Ecto neural progenitor cell (in vitro differentiated cells): ENCODE measurements around the gene CYSTM1.
A peak's percentile ranks its signal among the peaks of the same experiment; 100 is the strongest.
"Not testable (repeated sequence)": the region's sequence is repeated elsewhere in the genome, so short reads cannot be mapped to it uniquely, and the experiment has no call there.

Experiments used
- DNase-seq: peaks from one replicate; pipeline ENCODE4 v3.0.0-alpha.2; 2018; ENCODE audit warnings: low spot score

Gene CYSTM1

DNA sequence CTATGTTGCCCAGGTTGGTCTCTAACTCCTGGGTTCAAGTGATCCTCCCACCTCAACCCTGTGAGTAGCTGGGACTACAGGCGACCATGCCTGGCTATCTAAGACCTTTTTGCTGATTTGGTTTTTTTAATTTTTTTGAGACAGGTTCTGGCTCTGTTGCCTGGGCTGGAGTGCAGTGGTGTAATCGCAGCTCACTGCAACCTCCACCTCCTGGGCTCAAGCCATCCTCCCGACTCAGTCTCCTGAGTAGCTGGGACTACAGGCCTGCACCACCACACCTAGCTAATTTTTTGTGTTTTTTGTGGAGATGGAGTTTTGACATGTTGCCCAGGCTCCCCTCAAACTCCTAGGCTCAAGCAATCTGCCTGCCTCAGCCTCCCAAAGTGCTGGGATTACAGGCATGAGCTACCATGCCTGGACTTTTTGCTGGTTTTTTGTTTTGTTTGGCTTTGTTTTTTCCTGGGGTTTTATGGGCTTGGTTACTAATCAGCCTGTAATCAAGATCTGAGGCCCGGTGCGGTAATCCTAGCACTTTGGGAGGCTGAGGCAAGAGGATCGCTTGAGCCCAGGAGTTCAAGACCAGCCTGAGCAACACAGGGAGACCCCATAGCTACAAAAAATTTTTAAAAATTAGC lies 3.6 kb downstream of the CYSTM1 start:
- no peak for DNase-seq

DNA sequence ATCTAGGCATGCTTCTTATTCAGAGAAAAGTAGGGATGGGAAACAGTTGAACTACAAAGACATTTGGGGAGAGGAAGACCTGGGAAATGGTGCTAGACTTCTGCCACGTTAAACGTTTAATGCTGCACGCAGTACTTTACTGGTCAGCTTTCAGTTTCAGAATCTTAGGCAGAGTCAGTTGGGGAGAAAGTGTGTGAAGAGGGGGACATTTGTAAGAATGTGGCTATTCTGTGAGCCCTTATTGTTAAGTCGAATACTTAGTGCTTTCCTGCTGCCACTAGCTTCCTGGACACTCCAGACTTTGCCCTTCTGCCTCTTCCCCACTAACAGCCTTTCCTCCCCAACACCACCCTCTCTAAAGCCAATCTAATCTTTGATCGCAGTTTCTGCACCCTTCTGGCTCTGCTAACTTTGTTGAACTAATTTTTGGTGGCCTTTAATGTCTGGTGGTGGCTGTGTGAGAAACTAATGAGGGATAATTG lies 6.1 kb downstream of the CYSTM1 start:
- DNase-seq, result no peak

DNA sequence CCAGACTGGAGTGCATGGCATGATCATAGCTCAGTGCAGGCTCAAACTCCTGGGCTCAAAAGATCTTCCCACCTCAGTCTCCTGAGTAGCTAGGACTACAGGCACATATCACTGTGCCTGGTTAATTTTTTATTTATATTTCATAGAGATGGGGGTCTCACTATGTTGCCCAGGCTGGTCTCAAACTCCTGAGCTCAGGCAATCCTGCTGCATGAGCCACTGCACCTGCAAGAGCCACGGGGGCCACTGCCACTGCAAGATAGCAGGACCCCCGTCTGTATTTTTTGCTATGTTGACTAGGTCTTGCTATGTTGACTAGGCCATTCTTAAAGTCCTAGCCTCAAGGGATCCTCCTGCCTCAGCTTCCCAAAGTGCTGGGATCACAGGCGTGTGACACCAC lies 6.5 kb downstream of the CYSTM1 start:
- no peak for DNase-seq

DNA sequence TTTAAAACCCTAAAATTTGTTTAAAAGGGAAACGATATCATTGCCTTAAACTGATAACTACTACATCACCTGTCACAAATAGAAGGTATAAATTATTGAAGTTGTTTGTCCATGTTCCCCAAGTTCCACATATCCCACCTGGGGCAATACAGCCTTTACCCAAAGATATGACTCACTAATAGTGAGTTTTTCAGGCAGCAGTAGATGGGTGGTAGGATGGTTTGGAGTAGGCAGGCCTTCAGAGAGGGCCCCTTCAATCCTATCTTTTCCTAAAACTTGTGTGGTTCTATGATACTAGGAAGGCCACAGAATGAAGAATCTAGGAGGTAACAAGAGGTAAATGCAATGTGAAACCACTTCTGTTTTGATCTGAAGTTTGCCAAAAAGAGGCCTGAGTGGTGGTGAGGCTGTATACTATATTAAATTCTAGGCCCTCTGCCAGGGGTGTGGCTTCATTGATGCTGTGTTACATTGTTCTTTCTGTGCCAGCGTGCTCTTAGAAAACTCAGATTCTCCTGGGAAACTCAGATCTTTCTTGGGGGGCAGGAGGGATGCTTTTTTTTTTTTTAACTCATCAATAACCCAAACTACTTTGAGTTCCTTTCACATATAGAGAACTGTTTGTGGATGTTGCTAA lies 7.2 kb downstream of the CYSTM1 start:
- DNase-seq, result no peak

GRCh38 chr5:140182803-140183367 lies 7.9 kb downstream of the CYSTM1 start:
- peak; percentile 55 for DNase-seq

GRCh38 chr5:140185409-140185808 lies 10.4 kb downstream of the CYSTM1 start:
- no peak for DNase-seq

GRCh38 chr5:140186267-140186671 lies 11.3 kb downstream of the CYSTM1 start:
- DNase-seq, result no peak

- no peak for DNase-seq
Observed at GRCh38 chr5:140189253-140189652, 14.3 kb downstream of the CYSTM1 start.

GRCh38 chr5:140189977-140190871 lies 15.2 kb downstream of the CYSTM1 start:
- DNase-seq, result no peak

DNA sequence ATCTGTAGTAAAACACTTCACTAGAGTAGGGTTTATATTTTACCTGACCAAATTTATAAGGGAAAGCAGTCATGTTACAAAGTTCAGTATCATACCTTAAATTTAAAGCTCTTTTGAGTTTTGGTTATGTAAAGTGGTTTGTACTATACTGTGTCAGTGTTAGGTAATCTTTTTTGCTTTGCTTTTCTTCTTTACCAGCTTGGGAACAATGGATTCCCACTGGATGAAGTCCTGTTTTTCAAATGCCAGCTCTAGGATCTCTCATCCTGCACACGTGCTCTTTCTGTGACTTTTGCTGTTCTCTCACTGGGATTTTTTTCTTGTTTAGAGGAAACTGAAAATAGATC lies 15.9 kb downstream of the CYSTM1 start:
- DNase-seq, result no peak

GRCh38 chr5:140192715-140193430 lies 17.9 kb downstream of the CYSTM1 start:
- DNase-seq, result no peak

- no peak for DNase-seq
Observed at GRCh38 chr5:140194662-140195061, 19.7 kb downstream of the CYSTM1 start.

DNA sequence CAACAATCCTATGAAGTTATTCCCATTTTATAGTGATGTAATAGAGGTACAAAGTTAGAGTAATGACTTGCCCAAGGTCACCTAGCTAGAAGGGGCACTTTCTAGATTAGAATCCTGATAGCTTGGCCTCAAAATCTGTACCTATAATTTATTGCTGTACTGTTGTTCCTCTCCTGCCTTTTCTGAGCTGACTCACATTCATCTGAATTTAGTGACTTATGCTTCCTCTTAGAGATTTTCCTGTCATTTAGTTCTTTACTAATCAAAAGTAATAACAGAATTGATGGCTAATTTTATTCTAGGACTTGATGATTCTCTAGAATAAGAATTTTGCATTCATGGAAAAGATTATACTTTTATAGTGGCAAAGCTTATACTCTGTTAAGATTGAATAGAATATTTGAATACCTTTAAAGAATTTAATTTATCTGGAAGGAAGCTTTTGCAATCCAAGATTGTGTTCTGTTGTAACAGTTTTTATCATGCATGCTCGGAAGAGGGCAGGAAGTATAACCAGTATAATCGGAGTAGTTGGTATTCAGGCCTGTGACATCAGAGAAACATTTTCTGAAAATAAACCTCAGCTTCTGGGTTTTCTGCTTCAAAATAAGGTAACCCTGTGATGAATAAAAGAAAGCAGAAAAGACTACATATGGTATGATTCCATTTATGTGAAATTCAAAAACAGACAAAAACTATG lies 21.3 kb downstream of the CYSTM1 start:
- no peak for DNase-seq

- no peak for DNase-seq
Observed at GRCh38 chr5:140197023-140197422, 22.0 kb downstream of the CYSTM1 start.

DNA sequence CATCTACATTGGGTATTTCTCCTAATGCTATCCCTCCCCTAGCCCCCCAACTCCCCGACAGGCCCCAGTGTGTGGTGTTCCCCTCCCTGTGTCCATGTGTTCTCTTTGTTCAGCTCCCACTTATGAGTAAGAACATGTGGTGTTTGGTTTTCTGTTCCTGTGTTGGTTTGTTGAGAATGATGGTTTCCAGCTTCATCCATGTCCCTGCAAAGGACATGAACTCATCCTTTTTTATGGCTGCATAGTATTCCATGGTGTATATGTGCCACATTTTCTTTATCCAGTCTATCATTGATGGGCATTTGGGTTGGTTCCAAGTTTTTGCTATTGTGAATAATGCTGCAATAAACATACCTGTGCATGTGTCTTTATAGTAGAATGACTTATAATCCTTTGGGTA lies 23.9 kb downstream of the CYSTM1 start:
- DNase-seq, result not testable (repeated sequence)

- DNase-seq, result no peak
Observed at GRCh38 chr5:140202078-140202477, 27.1 kb downstream of the CYSTM1 start.

DNA sequence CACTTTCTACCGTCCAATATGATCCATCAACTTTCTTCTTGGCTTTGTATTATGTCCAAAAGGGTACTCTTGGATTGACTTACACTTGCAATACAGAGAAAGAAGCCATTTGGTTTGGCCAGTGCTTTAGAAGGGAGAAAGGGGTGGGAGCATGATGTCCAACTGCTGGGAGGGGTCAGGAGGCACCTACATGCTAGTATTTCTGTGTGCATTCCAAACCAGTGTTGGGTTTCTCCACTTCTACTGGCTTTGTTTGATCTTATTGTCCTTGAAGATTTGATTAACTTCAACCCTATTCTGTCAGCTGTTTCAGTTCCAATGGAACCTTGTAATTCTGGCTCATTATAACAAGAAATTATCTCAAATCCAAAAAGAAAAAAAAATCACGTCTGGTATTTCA lies 27.6 kb downstream of the CYSTM1 start:
- DNase-seq, result no peak

GRCh38 chr5:140205216-140205615 lies 30.2 kb downstream of the CYSTM1 start:
- DNase-seq, result no peak

- no peak for DNase-seq
Observed at GRCh38 chr5:140205952-140206351, 31.0 kb downstream of the CYSTM1 start.

DNA sequence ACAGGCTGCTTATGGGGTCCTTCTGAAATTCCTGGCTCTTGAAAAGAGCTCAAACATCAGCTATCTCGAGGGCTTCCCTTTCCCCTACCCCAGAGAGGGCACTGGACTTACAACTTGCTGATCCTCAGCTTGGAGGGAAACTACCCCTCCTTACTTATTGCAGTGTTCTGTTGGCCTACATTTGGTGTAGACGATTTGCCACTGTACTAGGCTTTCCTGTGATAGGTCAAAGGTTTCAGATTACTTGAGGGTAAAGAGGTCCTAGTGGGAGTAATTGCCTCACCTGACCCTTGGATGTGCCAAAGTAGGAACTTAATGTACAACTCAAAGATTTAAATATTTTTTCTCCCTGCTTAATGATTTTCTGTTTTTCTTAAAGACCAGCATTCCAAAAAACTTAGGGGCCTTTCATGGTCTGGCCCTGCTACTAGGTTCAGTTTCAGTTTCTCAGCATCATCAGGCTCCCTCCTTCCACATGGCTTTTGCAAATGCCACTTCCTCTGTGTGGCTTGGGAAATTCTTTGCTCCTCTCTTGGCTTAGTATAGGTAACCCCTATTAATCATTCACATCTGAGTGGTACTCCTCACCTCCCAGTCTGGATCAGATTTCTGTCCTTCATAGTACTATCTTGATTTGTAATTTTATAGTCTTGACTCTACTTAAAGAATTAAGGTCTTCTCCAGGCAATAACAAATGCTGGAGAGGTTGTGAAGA lies 32.4 kb downstream of the CYSTM1 start:
- no peak for DNase-seq

- no peak for DNase-seq
Observed at GRCh38 chr5:140208065-140208464, 33.1 kb downstream of the CYSTM1 start.
